H1 (cell line): ENCODE measurements around the gene HEPACAM. TPM values are rescaled to one million over a fixed set of nuclear protein-coding genes. Genes with fewer than 3 reads are reported as not detected.

Experiments
- CTCF ChIA-PET: fragments of 300-600 bp; sonication (Branson Sonifier 250); formaldehyde crosslinking; loops from one replicate; lab custom pipeline; 2021; ENCODE audit not compliant: partially characterized antibody; lab: Charles Lee
- POLR2A ChIA-PET: fragments of 300-600 bp; sonication (Branson Sonifier 250); formaldehyde crosslinking; loops from one replicate; lab custom pipeline; 2021; ENCODE audit warnings: inconsistent platforms; ENCODE audit not compliant: partially characterized antibody; lab: Charles Lee
- DNase-seq, 2 experiments: peaks; one replicate each; pipeline versions ENCODE4 v3.0.0 to v3.0.0-alpha.2; 2010 to 2022; ENCODE audit warnings: low spot score in 2 of 2, low read depth in 1 of 2, mixed read lengths in 1 of 2
- FAIRE-seq: peaks from 2 replicates; lab custom pipeline; 2011; peaks lifted over from hg19 to GRCh38; lab: Jason Lieb, UNC
- H2AFZ ChIP-seq: 2 replicates; pipeline ENCODE4 v1.8.1; 2012; ENCODE audit warnings: low read length, inconsistent platforms
- H2AK5ac ChIP-seq: 2 replicates; pipeline ENCODE4 v1.6.1; 2013; ENCODE audit warnings: low read depth, low read length
- H2BK120ac ChIP-seq: replicated peaks from 2 replicates; pipeline ENCODE3; 2013; ENCODE audit warnings: low read depth, low read length, inconsistent platforms
- H2BK12ac ChIP-seq: 2 replicates; pipeline ENCODE4 v1.6.1; 2013; ENCODE audit warnings: low read depth, low read length
- H2BK15ac ChIP-seq: 2 replicates; pipeline ENCODE4 v1.6.1; 2013; ENCODE audit warnings: low read length
- H2BK20ac ChIP-seq: 2 replicates; pipeline ENCODE4 v1.6.1; 2013; ENCODE audit warnings: low read length
- H2BK5ac ChIP-seq: 2 replicates; pipeline ENCODE4 v1.6.1; 2013; ENCODE audit warnings: low read depth, low read length
- H3K14ac ChIP-seq: 2 replicates; pipeline ENCODE4 v1.6.1; 2013; ENCODE audit warnings: inconsistent platforms; ENCODE audit not compliant: insufficient read length
- H3K18ac ChIP-seq: 2 replicates; pipeline ENCODE4 v1.6.1; 2013; ENCODE audit warnings: low read length; ENCODE audit errors: extremely low read depth
- H3K23ac ChIP-seq: 2 replicates; pipeline ENCODE4 v1.6.1; 2013; ENCODE audit warnings: inconsistent platforms; ENCODE audit not compliant: insufficient read length
- H3K23me2 ChIP-seq: 2 replicates; pipeline ENCODE4 v1.6.1; 2013; ENCODE audit warnings: low read depth, low read length
- H3K27ac ChIP-seq: 2 replicates; pipeline ENCODE4 v1.6.1; 2011; ENCODE audit warnings: low read depth, low read length, inconsistent platforms
- H3K27me3 ChIP-seq, 4 experiments: replicated peaks in 1 of 4; 1 replicate in 1 of 4; 2 replicates in 3 of 4; pipeline versions ENCODE4 v1.6.1 to v1.8.1; 2011 to 2013; ENCODE audit warnings: low read length in 3 of 4, mild to moderate bottlenecking in 3 of 4, inconsistent platforms in 2 of 4, mixed read lengths in 2 of 4, moderate library complexity in 1 of 4; ENCODE audit not compliant: control insufficient read depth in 3 of 4, insufficient read depth in 3 of 4; ENCODE audit errors: extremely low read depth in 1 of 4
- H3K36me3 ChIP-seq, 4 experiments: 2 replicates each; pipeline versions ENCODE4 v1.6.1 to v1.8.1; 2011 to 2013; ENCODE audit warnings: mild to moderate bottlenecking in 4 of 4, low read length in 3 of 4, moderate library complexity in 2 of 4, control low read depth in 1 of 4, inconsistent platforms in 1 of 4; ENCODE audit not compliant: insufficient read depth in 4 of 4, control insufficient read depth in 2 of 4
- H3K4ac ChIP-seq: replicated peaks from 2 replicates; pipeline ENCODE3; 2013; ENCODE audit warnings: low read length, low read depth, mixed read lengths, inconsistent platforms; ENCODE audit not compliant: insufficient read length
- H3K4me1 ChIP-seq, 4 experiments: replicated peaks in 1 of 4; 1 replicate in 1 of 4; 2 replicates in 3 of 4; pipeline versions ENCODE4 v1.6.1 to v1.8.1; 2011 to 2013; ENCODE audit warnings: low read length in 3 of 4, inconsistent platforms in 2 of 4, mixed read lengths in 1 of 4; ENCODE audit not compliant: insufficient read depth in 4 of 4, control insufficient read depth in 3 of 4
- H3K4me2 ChIP-seq, 2 experiments: 2 replicates each; pipeline versions ENCODE4 v1.6.1 to v1.8.1; 2011 to 2013; ENCODE audit warnings: low read depth in 2 of 2, low read length in 2 of 2, control low read depth in 1 of 2, inconsistent platforms in 1 of 2, mild to moderate bottlenecking in 1 of 2; ENCODE audit not compliant: insufficient read depth in 1 of 2
- H3K4me3 ChIP-seq, 4 experiments: fragments of 200-600, 300-600 bp in 1 of 4; sonication (generic), shearing (Covaris generic), sonication (Bioruptor Twin) in 1 of 4; 2 replicates each; pipeline versions ENCODE4 v1.5.1 to v1.8.1; 2011 to 2016; ENCODE audit warnings: low read length in 4 of 4, low read depth in 3 of 4, control low read depth in 2 of 4, inconsistent platforms in 2 of 4, mild to moderate bottlenecking in 2 of 4, mixed read lengths in 1 of 4, moderate library complexity in 1 of 4; ENCODE audit not compliant: insufficient read depth in 2 of 4; ENCODE audit errors: extremely low read depth in 1 of 4
- H3K56ac ChIP-seq: replicated peaks from 2 replicates; pipeline ENCODE3; 2013; ENCODE audit warnings: low read depth, mild to moderate bottlenecking, mixed read lengths, low read length, inconsistent platforms; ENCODE audit not compliant: insufficient read length
- H3K79me1 ChIP-seq: 2 replicates; pipeline ENCODE4 v1.6.1; 2013; ENCODE audit warnings: low read depth, low read length, control low read depth
- H3K79me2 ChIP-seq, 2 experiments: 2 replicates each; pipeline versions ENCODE4 v1.6.1 to v1.8.1; 2012 to 2013; ENCODE audit warnings: low read length in 2 of 2, mild to moderate bottlenecking in 2 of 2, inconsistent platforms in 1 of 2; ENCODE audit not compliant: insufficient read depth in 2 of 2, control insufficient read depth in 1 of 2
- H3K9ac ChIP-seq, 4 experiments: replicated peaks in 1 of 4; 1 replicate in 1 of 4; 2 replicates in 3 of 4; pipeline versions ENCODE4 v1.6.1 to v1.8.1; 2011 to 2013; ENCODE audit warnings: low read depth in 3 of 4, low read length in 3 of 4, control low read depth in 2 of 4, mild to moderate bottlenecking in 2 of 4, moderate library complexity in 2 of 4, inconsistent platforms in 1 of 4; ENCODE audit errors: extremely low read depth in 1 of 4
- H3K9me3 ChIP-seq, 2 experiments: 2 replicates each; pipeline versions ENCODE4 v1.6.1 to v1.8.1; 2012 to 2013; ENCODE audit warnings: mild to moderate bottlenecking in 2 of 2, moderate library complexity in 2 of 2, control low read depth in 1 of 2, inconsistent platforms in 1 of 2, low read depth in 1 of 2, low read length in 1 of 2, mixed read lengths in 1 of 2; ENCODE audit not compliant: insufficient read depth in 2 of 2
- H4K20me1 ChIP-seq, 2 experiments: replicated peaks in 1 of 2; 2 replicates each; pipeline versions ENCODE3 to v1.8.1; 2011 to 2013; ENCODE audit warnings: inconsistent platforms in 2 of 2, low read length in 2 of 2, mild to moderate bottlenecking in 1 of 2; ENCODE audit not compliant: insufficient read depth in 2 of 2, control insufficient read depth in 1 of 2
- H4K5ac ChIP-seq: 2 replicates; pipeline ENCODE4 v1.6.1; 2013; ENCODE audit warnings: low read length, low read depth, mixed read lengths, inconsistent platforms; ENCODE audit not compliant: insufficient read length
- H4K8ac ChIP-seq: 2 replicates; pipeline ENCODE4 v1.8.0; 2013; ENCODE audit warnings: mild to moderate bottlenecking, moderate library complexity, low read length, inconsistent platforms; ENCODE audit not compliant: insufficient read depth; ENCODE audit errors: extremely low read depth
- H4K91ac ChIP-seq: replicated peaks from 2 replicates; pipeline ENCODE3; 2013; ENCODE audit warnings: low read length, mixed read lengths, inconsistent platforms; ENCODE audit not compliant: insufficient read length
- CHD2 ChIP-seq: IDR thresholded peaks from 2 replicates; pipeline ENCODE4 v1.6.1; 2012; ENCODE audit warnings: low read length, improper control_type of control experiment
- EGR1 ChIP-seq: IDR thresholded peaks from 2 replicates; pipeline ENCODE4 v1.6.1; 2011; ENCODE audit warnings: low read depth, low read length, borderline replicate concordance
- SAP30 ChIP-seq: fragments of 300-600 bp; sonication (generic); IDR thresholded peaks from 2 replicates; pipeline ENCODE4 v1.7.1; 2012; ENCODE audit warnings: low read length, moderate library complexity, mild to moderate bottlenecking, inconsistent platforms; ENCODE audit not compliant: insufficient read depth, insufficient replicate concordance
- WGBS, 2 experiments: shearing (Covaris generic) in 1 of 2; methylation state at CpG; one replicate each; pipeline versions ENCODE4 v1.1.6 to v1.1.7; 2013 to 2015; ENCODE audit warnings: low lambda C conversion rate in 2 of 2, mixed read lengths in 2 of 2, inconsistent platforms in 1 of 2, low coverage in 1 of 2, missing lambda C conversion rate in 1 of 2; ENCODE audit not compliant: insufficient replicate concordance in 2 of 2, insufficient coverage in 1 of 2, insufficient read length in 1 of 2; ENCODE audit errors: extremely low coverage in 1 of 2, missing lambda C conversion rate in 1 of 2; 5-methylcytosine and 5-hydroxymethylcytosine counted together
- polyA plus RNA-seq, 7 experiments: library from polyadenylated mRNA; depleted of rRNA in 3 of 7; stranded (reverse) in 5 of 7; unstranded in 2 of 7; fragments of >200 nt in 5 of 7; fragments of 200-250 nt in 2 of 7; gene quantifications; 1 replicate in 5 of 7; 2 replicates in 1 of 7; 4 replicates in 1 of 7; pipeline versions ENCODE4 v1.2.1 to v1.2.3, GENCODE V29; 2011 to 2013; ENCODE audit warnings: missing spikeins in 2 of 7, mixed read lengths in 2 of 7
- total RNA-seq: library from RNA; stranded (reverse); fragmentation: NEBNext Ultra II Directional; extraction: Animal tissue kit (Norgen Biotek cat#: 25700); gene quantifications from 2 replicates; pipeline ENCODE4 v1.2.1, GENCODE V29; 2021

The HEPACAM gene
- total and polyA plus RNA-seq, 2 of the 8 experiments (the other 6 are each of a cell fraction or from before 2014, with no cell fraction given), result not detected

- no peak overlapping the region for H3K18ac ChIP-seq
- H3K27me3 ChIP-seq, result peaks cover 0 to 8% (median 7%) of the 10 kb centered on the region in 4 experiments; a peak in 6 of 7 replicates
- H3K79me1 ChIP-seq, result no peaks in the 10 kb centered on the region
- TF ChIP-seq CHD2, result no peak
- TF ChIP-seq SAP30, result no peak
- TF ChIP-seq EGR1, result no peak
- no peak overlapping the region for H3K56ac ChIP-seq
- H3K4me3 ChIP-seq, result no peak overlapping the region
- CTCF ChIA-PET, result interaction anchor here (1.0 to 1.6 kb wide), 5 partner anchors 9 to 83 kb away, joined by 3 to 4 read pairs (median 3); partner anchors contain the start of gene ROBO4
- no peak overlapping the region for H3K4me2 ChIP-seq
- H3K9me3 ChIP-seq, result no peaks in the 10 kb centered on the region
- POLR2A ChIA-PET, result interaction anchor here (1.3 to 1.4 kb wide), 2 partner anchors 14 to 89 kb away, joined by 3 read pairs; partner anchors contain the start of gene ROBO3
- FAIRE-seq (no peak), DNase-seq (no peak)
- no peak overlapping the region for H2AFZ ChIP-seq
- no peak overlapping the region for H4K91ac ChIP-seq
- no peak overlapping the region for H2BK15ac ChIP-seq
- no peak overlapping the region for H2BK12ac ChIP-seq
- H3K4ac ChIP-seq, result no peak overlapping the region
- no peak overlapping the region for H4K8ac ChIP-seq
- no peak overlapping the region for H2BK120ac ChIP-seq
- H2BK20ac ChIP-seq, result no peak overlapping the region
- H3K23ac ChIP-seq, result no peak overlapping the region
- no peaks in the 10 kb centered on the region for H4K20me1 ChIP-seq
- no peaks in the 10 kb centered on the region for H3K79me2 ChIP-seq
- H3K14ac ChIP-seq, result no peak overlapping the region
- H3K4me1 ChIP-seq, result peaks cover 0 to 14% (median 8%) of the 10 kb centered on the region in 4 experiments; a peak in 5 of 7 replicates
- no peak overlapping the region for H3K27ac ChIP-seq
- no peak overlapping the region for H3K9ac ChIP-seq
- no peak overlapping the region for H2BK5ac ChIP-seq
- no peak overlapping the region for H4K5ac ChIP-seq
- H2AK5ac ChIP-seq, result no peak overlapping the region; the same call in 1 of the 2 replicates
- no peaks in the 10 kb centered on the region for H3K36me3 ChIP-seq
- WGBS, 2 experiments, result 84% methylated on average over 10 of the region's 10 CpGs; no CpG with 5 or more reads in 1 of the 2 experiments
- peaks cover 8% of the 10 kb centered on the region; the same call in 1 of the 2 replicates for H3K23me2 ChIP-seq
These were observed 55.6 kb downstream of the HEPACAM start for GRCh38 chr11:124880290-124880611.
